KOPT-K1 (cell line): Measurements from ENCODE around the gene INCA1.

Experiments used
- H3K27ac ChIP-seq: fragments of 200-600 bp; sonication (generic); 2 replicates; pipeline ENCODE4 v1.5.1; 2016; ENCODE audit warnings: antibody characterized with exemption, mild to moderate bottlenecking, low read depth, low read length; ENCODE audit not compliant: poor library complexity, severe bottlenecking
- H3K36me3 ChIP-seq: fragments of 200-600 bp; sonication (generic); 2 replicates; pipeline ENCODE4 v1.5.1; 2017; ENCODE audit warnings: antibody characterized with exemption, mild to moderate bottlenecking, low read length, moderate library complexity; ENCODE audit not compliant: insufficient read depth
- H3K9me3 ChIP-seq: fragments of 200-600 bp; sonication (generic); 2 replicates; pipeline ENCODE4 v1.5.1; 2017; ENCODE audit warnings: antibody characterized with exemption, low read length, mild to moderate bottlenecking; ENCODE audit not compliant: insufficient read depth, poor library complexity, severe bottlenecking

INCA1 gene

GRCh38 chr17:4969047-4969550 is 28.2 kb downstream of the INCA1 start:
- Histone ChIP-seq H3K9me3 (no peaks in the 10 kb centered on the region), H3K36me3 (peaks cover 43% of the 10 kb centered on the region), H3K27ac (peak overlapping the region; percentile 84)

DNA sequence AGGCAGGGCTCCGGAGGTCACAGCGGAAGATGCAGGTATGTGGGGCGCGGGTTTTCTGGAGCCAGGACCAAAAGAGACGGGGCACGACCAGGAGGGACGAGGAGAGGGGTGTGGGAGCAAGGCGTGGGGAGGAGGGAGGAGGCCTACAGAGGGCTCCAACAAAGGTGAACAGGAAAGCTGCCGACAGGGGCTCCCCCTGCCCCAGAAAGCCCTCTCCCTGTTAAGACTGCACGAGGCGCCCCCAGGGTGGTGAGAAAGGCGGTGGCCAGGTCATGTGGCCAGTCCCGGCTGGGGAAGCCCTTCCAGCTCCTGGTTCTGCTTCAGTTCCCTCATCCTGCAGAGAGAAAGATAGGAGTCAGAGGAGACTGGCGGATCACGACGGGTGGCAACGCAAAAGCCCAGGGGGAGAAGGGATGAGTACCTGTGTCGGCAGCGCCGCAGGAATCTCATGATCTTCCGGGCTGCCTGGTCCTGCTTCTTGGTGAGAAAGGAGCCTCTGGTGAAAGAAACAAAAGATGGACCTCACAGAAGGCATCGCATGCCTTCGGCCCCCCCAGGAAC is 28.8 kb downstream of the INCA1 start:
- H3K36me3 ChIP-seq, result peaks cover 38% of the 10 kb centered on the region
- H3K27ac ChIP-seq, result peak overlapping the region; percentile 84
- no peaks in the 10 kb centered on the region for H3K9me3 ChIP-seq

- H3K36me3 ChIP-seq, result peaks cover 30% of the 10 kb centered on the region
- peak within 1 kb of the TSS; percentile 84 for H3K27ac ChIP-seq
- no peaks in the 10 kb centered on the region for H3K9me3 ChIP-seq
These were observed 29.5 kb downstream of the INCA1 start, which contains the start of gene SPAG7 for GRCh38 chr17:4967539-4968485. Gene SPAG7 (minus strand): TSS chr17:4967817. CDS start chr17:4967804, 13 bp downstream.

DNA sequence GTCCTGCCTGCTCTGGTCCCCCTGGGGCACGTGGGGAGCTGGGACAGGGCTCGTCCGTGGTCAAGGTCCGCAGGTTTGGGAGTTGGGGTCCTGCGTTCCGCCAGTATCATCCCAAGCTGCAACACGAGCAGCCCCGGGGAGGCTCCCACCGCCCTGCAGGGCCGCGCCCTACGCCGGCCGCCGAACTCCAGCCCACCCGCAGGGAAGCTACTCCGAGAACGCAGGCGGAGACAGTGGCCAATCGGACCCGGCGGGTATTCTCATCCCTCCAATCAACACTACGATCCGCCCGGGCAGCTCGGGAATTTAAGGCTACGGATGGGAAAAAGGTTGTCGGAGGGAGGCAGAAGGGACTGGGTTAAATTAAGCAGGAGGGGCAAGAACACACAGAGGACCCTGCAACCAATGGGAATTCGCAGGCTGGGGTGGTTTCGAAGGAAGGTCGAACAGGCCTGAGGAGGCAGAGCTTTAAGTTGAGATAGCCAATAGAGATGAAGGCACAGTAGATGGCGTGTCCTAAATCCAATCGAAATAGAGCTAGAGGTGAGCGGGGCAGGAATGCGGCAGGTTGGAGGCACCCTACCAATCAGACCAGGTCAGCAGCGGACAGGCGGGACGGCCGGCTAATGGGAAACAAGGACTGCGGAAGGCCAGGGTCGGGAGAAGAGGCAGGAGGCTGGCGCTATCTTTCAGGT is 30.3 kb downstream of the INCA1 start:
- no peaks in the 10 kb centered on the region for H3K9me3 ChIP-seq
- peaks cover 22% of the 10 kb centered on the region; the same call in 1 of the 2 replicates for H3K36me3 ChIP-seq
- H3K27ac ChIP-seq, result peak overlapping the region; percentile 84

- H3K36me3 ChIP-seq, result peaks cover 19% of the 10 kb centered on the region
- no peak overlapping the region for H3K27ac ChIP-seq
These were observed 31.9 kb downstream of the INCA1 start for GRCh38 chr17:4965311-4965986.

DNA sequence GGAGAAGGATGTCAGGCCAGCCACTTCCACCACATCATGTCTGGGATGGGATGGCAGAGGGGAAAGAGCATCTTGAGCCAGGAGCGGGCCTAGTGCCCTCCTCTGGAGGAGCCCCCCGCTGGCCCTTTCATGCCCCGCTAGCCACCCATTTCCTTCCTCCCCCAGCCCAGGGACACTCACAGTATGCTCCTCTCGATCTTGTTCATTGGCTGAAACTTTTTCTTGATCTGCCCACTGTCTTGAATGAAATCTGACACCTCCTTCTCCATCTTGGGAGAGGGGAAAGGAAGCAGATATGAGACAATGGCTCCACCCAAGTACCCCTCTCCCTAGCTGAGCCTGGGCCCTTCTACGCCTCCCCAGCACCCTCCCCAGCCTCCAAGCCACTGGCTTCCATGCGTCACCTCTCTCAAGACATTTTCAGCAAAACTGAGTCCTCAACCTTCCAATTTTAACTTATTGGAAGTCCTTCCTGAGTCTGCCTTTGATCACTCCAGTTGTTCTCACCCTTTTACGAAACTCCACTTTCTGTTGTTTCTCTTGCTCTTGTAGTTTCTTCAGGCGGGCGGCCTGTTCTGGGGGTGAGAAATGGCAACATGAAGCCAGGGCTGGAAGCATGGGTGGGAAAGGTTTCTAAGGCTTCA is 36.9 kb downstream of the INCA1 start:
- Histone ChIP-seq H3K27ac (no peak overlapping the region), H3K36me3 (peaks cover 35% of the 10 kb centered on the region), H3K9me3 (no peaks in the 10 kb centered on the region)

More at GRCh38 chr17:4965311-4965986, 31.9 kb downstream of the INCA1 start:
- no peaks in the 10 kb centered on the region for H3K9me3 ChIP-seq

DNA sequence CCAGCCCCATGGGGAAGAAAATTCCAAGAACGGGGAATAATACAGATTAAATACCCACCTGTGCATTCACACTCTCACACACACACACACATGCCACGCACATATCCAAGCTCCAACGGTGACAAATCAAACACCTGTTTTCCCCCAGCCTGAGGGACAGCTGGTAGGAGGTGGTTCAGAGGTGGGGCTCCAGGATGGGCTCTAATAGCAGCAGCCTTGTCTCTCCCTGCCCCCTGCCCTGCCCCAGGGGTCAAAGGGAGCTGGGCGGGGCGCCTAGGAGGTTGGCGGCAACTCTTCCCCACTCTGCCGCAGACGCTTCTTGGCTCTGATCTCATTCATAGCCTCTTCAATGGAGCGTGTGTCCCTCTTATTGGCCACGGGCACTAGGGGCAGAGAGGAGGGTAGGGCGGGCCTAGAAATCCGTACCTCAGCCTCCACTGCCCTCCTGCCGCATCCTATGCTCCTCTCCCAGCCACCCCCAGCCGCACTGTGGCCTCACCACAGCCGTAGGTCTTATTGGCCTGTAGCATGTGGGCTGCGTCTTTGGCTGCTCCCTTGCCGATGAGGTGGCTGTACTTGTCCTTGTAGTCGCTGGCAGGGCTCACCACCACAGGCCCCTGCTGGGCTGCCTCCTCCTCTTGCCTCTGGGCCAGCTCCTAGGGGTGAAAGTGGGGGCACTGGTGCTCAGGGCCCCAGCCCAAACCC is 37.9 kb downstream of the INCA1 start:
- peaks cover 35% of the 10 kb centered on the region for H3K36me3 ChIP-seq

GRCh38 chr17:4958102-4958501 is 39.2 kb downstream of the INCA1 start:
- Histone ChIP-seq H3K36me3 (peaks cover 35% of the 10 kb centered on the region), H3K27ac (no peak overlapping the region), H3K9me3 (no peaks in the 10 kb centered on the region)

More for the DNA sequence above, 37.9 kb downstream of the INCA1 start:
- no peaks in the 10 kb centered on the region for H3K9me3 ChIP-seq
- no peak overlapping the region for H3K27ac ChIP-seq

GRCh38 chr17:4956493-4957061 is 40.7 kb downstream of the INCA1 start:
- Histone ChIP-seq H3K9me3 (no peaks in the 10 kb centered on the region), H3K36me3 (peaks cover 35% of the 10 kb centered on the region), H3K27ac (no peak overlapping the region)

DNA sequence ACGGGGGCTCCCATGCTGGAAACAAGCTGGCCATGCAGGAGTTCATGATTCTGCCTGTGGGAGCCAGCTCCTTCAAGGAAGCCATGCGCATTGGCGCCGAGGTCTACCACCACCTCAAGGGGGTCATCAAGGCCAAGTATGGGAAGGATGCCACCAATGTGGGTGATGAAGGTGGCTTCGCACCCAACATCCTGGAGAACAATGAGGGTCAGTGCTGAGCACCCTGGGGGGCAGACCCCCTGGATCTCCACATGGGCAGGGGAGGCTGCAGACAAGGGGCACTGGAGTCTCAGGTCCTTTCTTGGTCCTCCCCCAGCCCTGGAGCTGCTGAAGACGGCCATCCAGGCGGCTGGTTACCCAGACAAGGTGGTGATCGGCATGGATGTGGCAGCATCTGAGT is 42.2 kb downstream of the INCA1 start:
- H3K27ac ChIP-seq, result no peak overlapping the region
- peaks cover 24% of the 10 kb centered on the region for H3K36me3 ChIP-seq
- H3K9me3 ChIP-seq, result no peaks in the 10 kb centered on the region

- Histone ChIP-seq H3K36me3 (peaks cover 10% of the 10 kb centered on the region), H3K27ac (no peak overlapping the region)
These were observed 43.8 kb downstream of the INCA1 start for GRCh38 chr17:4953451-4953961.

DNA sequence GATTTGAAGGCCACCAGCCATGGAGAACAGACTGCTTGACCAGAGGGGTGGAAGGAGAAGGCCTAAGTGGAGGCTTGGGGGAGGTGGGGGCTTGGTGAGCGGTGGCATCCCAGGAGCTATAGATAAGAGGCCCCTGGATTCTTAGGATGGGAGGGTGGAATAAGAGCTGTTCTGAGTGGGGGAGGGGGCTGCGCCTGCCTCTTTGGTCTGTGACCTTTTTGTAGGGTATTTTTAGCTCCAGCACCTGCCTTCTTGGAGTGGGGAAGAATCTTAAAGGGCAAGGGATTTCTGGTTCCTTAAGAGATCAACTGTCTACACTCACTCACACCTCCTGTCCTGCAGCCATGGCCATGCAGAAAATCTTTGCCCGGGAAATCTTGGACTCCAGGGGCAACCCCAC is 45.8 kb downstream of the INCA1 start:
- Histone ChIP-seq H3K36me3 (peaks cover 12% of the 10 kb centered on the region), H3K27ac (peak overlapping the region; percentile 99), H3K9me3 (no peaks in the 10 kb centered on the region)

More at GRCh38 chr17:4953451-4953961, 43.8 kb downstream of the INCA1 start:
- H3K9me3 ChIP-seq, result no peaks in the 10 kb centered on the region

DNA sequence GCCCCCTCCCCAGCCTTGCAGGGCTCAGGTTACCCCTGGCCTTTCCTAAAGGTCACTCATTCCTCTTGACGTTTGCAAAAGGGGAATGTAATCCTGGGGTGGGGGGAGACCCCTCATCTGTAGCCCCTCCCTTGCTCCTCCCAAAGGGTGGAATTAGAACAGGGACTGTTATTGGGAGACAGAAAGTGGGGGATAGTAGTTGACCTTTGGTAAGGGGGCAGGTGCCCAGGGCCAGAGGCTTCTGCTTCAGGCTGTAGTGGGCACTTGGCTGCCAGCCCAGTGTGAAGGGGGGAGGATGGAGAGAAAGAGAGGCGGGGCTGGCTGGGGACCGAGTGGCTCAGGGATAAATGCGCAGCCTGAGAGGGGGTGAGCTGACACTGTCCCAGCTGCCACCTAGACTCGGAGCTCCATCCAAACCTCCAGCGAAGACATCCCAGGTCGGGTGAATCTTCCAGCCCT is 46.5 kb downstream of the INCA1 start, which contains the start of gene ENO3:
TSS of gene ENO3 (plus strand) at position 374 of the 459 bp plus-strand sequence. CDS start 711 bp downstream, outside the sequence.
- Histone ChIP-seq H3K27ac (peak within 1 kb of the TSS; percentile 99), H3K9me3 (no peaks in the 10 kb centered on the region)

More for the DNA sequence above, 46.5 kb downstream of the INCA1 start, which contains the start of gene ENO3:
- peaks cover 19% of the 10 kb centered on the region for H3K36me3 ChIP-seq
